Measurements from ENCODE around the gene NRIP3. TPM values are rescaled to one million over a fixed set of nuclear protein-coding genes. Genes with fewer than 3 reads are reported as not detected.

NRIP3 gene
- total and polyA plus RNA-seq, 9 of the 15 experiments (the other 6 are each of a cell fraction or from before 2014, with no cell fraction given) = 4.4 to 18.7 (median 11.6) TPM

DNA sequence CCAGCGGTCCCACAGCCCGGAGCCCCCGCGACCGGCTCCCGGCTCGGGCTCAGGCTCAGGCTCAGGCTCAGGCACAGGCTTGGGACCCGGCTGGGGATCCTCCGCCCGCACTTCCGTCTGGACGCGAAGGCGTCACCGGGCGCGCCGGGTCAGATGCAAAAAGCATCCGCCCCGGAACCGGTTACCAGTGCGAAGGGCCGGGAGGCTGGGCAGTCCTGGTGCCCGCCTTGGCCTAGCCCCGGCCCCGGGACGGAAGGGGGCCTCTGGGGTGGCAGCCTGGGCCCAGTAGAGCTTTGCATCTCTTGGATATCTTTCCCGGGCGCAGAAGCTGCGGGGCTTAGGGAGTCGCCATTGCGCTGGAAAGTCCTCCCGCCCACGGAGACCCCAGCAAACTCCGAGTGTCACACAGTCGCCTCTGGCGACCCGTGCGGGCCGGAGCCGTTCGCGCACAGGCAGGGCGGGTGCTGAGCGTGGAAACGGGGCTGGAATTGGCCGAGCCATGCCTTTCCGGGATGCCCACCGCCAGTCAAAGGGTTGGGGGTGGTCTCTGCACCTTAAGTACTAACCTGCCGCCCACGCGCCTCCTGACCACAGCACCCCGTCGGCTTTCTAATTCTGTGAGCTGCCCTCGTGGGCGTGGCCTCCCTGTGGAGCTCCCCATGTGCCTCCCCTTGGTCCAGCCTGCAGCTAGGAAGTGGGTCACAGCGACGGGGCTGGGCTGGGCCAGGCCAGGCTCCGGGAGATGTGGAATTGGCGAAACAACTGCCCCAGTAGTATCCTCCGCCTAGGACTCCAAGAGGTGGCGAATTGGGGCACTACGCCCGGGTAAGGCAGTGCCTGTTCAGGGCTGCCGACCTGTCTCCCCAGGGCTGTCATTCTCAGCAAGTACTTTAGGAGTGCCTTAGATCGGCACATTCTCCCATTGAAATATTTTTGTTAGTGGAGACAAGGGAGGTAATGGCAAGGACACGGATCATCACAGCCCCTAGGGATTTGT lies 39.2 kb downstream of the NRIP3 start, which contains the start of gene TMEM9B:
TMEM9B (minus strand) TSS at position 119 of the 997 bp plus-strand sequence. CDS start 129 bp downstream, outside the sequence.
- Histone ChIP-seq H3K4me2 (ENCODE audit: insufficient read depth, low read length) (peak within 1 kb of the TSS; percentile 93), H3K4me3 (peak within 1 kb of the TSS; percentile 96), H3K9ac (ENCODE audit: insufficient read depth in 1 of 2, low read depth in 2 of 2, low read length in 2 of 2) (peak within 1 kb of the TSS; percentile 88 to 93), H4K20me1 (replicated peaks; ENCODE audit: control insufficient read depth, insufficient read depth, low read length) (no peaks in the 10 kb centered on the region), H3K27me3 (ENCODE audit: control insufficient read depth in 2 of 2, insufficient read depth in 2 of 2, low read length in 2 of 2) (no peaks in the 10 kb centered on the region), H2AFZ (ENCODE audit: low read depth, low read length) (peak within 1 kb of the TSS; percentile 99), H3K27ac (ENCODE audit: extremely low read depth, low read depth, low read length) (peak within 1 kb of the TSS; percentile 93), H3K79me2 (ENCODE audit: control insufficient read depth, insufficient read depth, low read length) (peaks cover 44% of the 10 kb centered on the region), H3K9me3 (replicated peaks; ENCODE audit: control insufficient read depth, insufficient read depth, low read depth, low read length) (no peaks in the 10 kb centered on the region), H3K4me1 (replicated peaks in 1 of 2; ENCODE audit: control insufficient read depth in 2 of 2, insufficient read depth in 2 of 2, low read length in 2 of 2) (peaks cover 13 to 22% of the 10 kb centered on the region in 2 experiments; a peak in 4 of 5 replicates), H3K36me3 (ENCODE audit: control insufficient read depth, insufficient read depth, low read length) (peaks cover 4% of the 10 kb centered on the region; the same call in 1 of the 3 replicates), H3K9me1 (ENCODE audit: control insufficient read depth, insufficient read depth, low read length) (no peaks in the 10 kb centered on the region)
- ATAC-seq (peak; percentile 92), FAIRE-seq (peak; percentile 88), DNase-seq (ENCODE audit: extremely low read depth in 1 of 4, low spot score in 3 of 4) (peak; percentile 83 to 92 (median 86))
- CTCF ChIA-PET (ENCODE audit: low intra/inter-chr PET ratio) = no interaction called here
- WGBS (ENCODE audit: insufficient coverage, low coverage, missing lambda C conversion rate) = 2% methylated on average over 58 of the region's 67 CpGs
- POLR2A ChIA-PET = interaction anchor here (0.6 to 2.4 kb wide), 6 partner anchors 24 to 882 kb away, joined by 3 to 12 read pairs (median 3); no protein-coding TSS in a partner anchor
- BruUV-seq (replicated peaks) = TSS peak; percentile 90
- intact Hi-C loops (cut with micrococcal nuclease) (loop anchor here (5.0 kb wide), 1 partner anchor 38 kb away; the partner anchor contains the start of gene NRIP3), in situ Hi-C loops (cut with MboI) (no loop called here)
- TF ChIP-seq, protein P1, sequence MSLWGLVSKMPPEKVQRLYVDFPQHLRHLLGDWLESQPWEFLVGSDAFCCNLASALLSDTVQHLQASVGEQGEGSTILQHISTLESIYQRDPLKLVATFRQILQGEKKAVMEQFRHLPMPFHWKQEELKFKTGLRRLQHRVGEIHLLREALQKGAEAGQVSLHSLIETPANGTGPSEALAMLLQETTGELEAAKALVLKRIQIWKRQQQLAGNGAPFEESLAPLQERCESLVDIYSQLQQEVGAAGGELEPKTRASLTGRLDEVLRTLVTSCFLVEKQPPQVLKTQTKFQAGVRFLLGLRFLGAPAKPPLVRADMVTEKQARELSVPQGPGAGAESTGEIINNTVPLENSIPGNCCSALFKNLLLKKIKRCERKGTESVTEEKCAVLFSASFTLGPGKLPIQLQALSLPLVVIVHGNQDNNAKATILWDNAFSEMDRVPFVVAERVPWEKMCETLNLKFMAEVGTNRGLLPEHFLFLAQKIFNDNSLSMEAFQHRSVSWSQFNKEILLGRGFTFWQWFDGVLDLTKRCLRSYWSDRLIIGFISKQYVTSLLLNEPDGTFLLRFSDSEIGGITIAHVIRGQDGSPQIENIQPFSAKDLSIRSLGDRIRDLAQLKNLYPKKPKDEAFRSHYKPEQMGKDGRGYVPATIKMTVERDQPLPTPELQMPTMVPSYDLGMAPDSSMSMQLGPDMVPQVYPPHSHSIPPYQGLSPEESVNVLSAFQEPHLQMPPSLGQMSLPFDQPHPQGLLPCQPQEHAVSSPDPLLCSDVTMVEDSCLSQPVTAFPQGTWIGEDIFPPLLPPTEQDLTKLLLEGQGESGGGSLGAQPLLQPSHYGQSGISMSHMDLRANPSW (CRISPR knock-in tag; IDR thresholded peaks at IDR 0.05) = 0 out of 2 replicates have a peak, but pooled peaks have one; percentile 53
- TF ChIP-seq SNAPC5 (CRISPR knock-in tag; IDR thresholded peaks at IDR 0.05) (no peak), YY1 (IDR thresholded peaks at IDR 0.05; ENCODE audit: borderline replicate concordance in 1 of 3, control insufficient read depth in 1 of 3, extremely low read depth in 1 of 3, insufficient read depth in 3 of 3, insufficient read length in 1 of 3, insufficient replicate concordance in 2 of 3, low read depth in 1 of 3, low read length in 2 of 3) (peak in 2 of 3 experiments; percentile 25 to 61), SMARCB1 (IDR thresholded peaks at IDR 0.05; ENCODE audit: insufficient read length, low read depth) (no peak), E2F8 (IDR thresholded peaks at IDR 0.05; ENCODE audit: low read depth, partially characterized antibody) (peak; percentile 93), SIN3A (IDR thresholded peaks at IDR 0.05; ENCODE audit: borderline replicate concordance in 2 of 2, control insufficient read depth in 1 of 2, low read depth in 2 of 2, low read length in 2 of 2) (peak; percentile 66 to 90), NCOA1 (IDR thresholded peaks at IDR 0.05; ENCODE audit: low read depth) (0 out of 2 replicates have a peak, but pooled peaks have one; percentile 40)
- TF ChIP-seq, protein P2, sequence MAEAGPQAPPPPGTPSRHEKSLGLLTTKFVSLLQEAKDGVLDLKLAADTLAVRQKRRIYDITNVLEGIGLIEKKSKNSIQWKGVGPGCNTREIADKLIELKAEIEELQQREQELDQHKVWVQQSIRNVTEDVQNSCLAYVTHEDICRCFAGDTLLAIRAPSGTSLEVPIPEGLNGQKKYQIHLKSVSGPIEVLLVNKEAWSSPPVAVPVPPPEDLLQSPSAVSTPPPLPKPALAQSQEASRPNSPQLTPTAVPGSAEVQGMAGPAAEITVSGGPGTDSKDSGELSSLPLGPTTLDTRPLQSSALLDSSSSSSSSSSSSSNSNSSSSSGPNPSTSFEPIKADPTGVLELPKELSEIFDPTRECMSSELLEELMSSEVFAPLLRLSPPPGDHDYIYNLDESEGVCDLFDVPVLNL (CRISPR knock-in tag; IDR thresholded peaks at IDR 0.05; ENCODE audit: low read depth) = no peak
- TF ChIP-seq, protein P3, sequence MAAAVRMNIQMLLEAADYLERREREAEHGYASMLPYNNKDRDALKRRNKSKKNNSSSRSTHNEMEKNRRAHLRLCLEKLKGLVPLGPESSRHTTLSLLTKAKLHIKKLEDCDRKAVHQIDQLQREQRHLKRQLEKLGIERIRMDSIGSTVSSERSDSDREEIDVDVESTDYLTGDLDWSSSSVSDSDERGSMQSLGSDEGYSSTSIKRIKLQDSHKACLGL (CRISPR knock-in tag; IDR thresholded peaks at IDR 0.05; ENCODE audit: borderline replicate concordance, poor library complexity, severe bottlenecking) = peak; percentile 17

Measured in K562 (cell line).